ENCODE measurements around the gene EML3. TPM values are rescaled to one million over a fixed set of nuclear protein-coding genes. Genes with fewer than 3 reads are reported as not detected.

Gene EML3
- total and polyA plus RNA-seq, 2 of the 13 experiments (the other 11 are each of a cell fraction or from before 2014, with no cell fraction given), result 10.6 to 12.3 TPM

DNA sequence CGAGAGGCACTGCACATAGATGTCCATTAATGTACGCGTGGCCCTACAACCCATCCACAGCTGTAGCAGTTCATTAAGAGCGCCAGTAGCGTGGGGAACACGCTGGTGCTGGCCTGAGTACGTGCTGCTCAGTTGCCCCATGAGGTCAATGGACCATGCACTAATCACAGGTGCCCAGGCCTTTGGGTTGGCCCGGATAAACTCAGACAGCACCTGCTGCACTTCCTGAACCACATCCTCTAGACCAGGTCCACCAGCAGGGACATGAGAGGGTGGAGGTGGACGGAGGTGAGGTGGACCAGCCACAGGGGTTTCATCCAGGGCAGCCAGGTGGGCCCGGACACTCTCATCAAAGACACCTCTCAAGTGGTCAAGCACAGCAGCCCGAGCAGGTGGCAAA, 36.9 kb upstream of the EML3 start (continued):
- TF ChIP-seq, protein P1, sequence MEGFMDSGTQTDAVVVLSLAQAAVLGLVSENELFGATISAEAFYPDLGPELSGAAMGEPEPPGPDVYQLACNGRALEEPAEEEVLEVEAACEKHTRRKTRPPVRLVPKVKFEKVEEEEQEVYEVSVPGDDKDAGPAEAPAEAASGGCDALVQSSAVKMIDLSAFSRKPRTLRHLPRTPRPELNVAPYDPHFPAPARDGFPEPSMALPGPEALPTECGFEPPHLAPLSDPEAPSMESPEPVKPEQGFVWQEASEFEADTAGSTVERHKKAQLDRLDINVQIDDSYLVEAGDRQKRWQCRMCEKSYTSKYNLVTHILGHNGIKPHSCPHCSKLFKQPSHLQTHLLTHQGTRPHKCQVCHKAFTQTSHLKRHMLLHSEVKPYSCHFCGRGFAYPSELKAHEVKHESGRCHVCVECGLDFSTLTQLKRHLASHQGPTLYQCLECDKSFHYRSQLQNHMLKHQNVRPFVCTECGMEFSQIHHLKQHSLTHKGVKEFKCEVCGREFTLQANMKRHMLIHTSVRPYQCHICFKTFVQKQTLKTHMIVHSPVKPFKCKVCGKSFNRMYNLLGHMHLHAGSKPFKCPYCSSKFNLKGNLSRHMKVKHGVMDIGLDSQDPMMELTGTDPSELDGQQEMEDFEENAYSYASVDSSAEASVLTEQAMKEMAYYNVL (CRISPR knock-in tag; IDR thresholded peaks at IDR 0.05; ENCODE audit: borderline replicate concordance), result no peak
- no peak for TF ChIP-seq ZNF629 (CRISPR knock-in tag; conservative IDR thresholded peaks at IDR 0.05)
- TF ChIP-seq, protein P2, sequence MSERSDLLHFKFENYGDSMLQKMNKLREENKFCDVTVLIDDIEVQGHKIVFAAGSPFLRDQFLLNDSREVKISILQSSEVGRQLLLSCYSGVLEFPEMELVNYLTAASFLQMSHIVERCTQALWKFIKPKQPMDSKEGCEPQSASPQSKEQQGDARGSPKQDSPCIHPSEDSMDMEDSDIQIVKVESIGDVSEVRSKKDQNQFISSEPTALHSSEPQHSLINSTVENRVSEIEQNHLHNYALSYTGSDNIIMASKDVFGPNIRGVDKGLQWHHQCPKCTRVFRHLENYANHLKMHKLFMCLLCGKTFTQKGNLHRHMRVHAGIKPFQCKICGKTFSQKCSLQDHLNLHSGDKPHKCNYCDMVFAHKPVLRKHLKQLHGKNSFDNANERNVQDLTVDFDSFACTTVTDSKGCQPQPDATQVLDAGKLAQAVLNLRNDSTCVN (CRISPR knock-in tag; IDR thresholded peaks at IDR 0.05; ENCODE audit: borderline replicate concordance), result no peak
- TF ChIP-seq, protein P3, sequence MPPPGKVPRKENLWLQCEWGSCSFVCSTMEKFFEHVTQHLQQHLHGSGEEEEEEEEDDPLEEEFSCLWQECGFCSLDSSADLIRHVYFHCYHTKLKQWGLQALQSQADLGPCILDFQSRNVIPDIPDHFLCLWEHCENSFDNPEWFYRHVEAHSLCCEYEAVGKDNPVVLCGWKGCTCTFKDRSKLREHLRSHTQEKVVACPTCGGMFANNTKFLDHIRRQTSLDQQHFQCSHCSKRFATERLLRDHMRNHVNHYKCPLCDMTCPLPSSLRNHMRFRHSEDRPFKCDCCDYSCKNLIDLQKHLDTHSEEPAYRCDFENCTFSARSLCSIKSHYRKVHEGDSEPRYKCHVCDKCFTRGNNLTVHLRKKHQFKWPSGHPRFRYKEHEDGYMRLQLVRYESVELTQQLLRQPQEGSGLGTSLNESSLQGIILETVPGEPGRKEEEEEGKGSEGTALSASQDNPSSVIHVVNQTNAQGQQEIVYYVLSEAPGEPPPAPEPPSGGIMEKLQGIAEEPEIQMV (CRISPR knock-in tag; IDR thresholded peaks at IDR 0.05; ENCODE audit: low read depth), result no peak

DNA sequence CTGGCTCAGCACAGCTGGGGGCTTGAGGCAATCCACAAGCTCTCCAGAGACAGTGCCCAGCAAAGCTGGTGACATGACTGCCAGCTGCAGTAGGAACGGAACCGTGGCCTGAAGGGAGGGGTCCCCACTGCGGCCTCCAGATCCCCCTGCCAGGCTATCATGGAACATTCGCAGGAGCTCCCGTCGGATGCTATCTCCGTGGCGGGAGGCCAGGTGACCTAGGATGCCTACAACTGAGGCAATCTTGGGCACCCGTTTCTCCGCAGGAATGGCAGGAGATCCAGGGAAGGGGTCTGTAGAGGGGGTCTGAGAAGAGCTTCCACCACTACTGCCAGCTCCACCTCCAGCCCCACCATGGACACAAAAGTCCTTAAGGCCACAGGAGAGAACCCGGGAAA, 36.4 kb upstream of the EML3 start:
- H2AFZ ChIP-seq (ENCODE audit: low read length), result no peak overlapping the region
- no peak for ATAC-seq
- H3K4me1 ChIP-seq (ENCODE audit: insufficient read depth, low read length), result peaks cover 43% of the 10 kb centered on the region
- H3K36me3 ChIP-seq (replicated peaks in 1 of 2; ENCODE audit: control insufficient read depth in 1 of 2, insufficient read depth in 2 of 2, low read length in 2 of 2), result peaks cover 4 to 20% of the 10 kb centered on the region in 2 experiments; a peak in 3 of 5 replicates
- H3K4me3 ChIP-seq (replicated peaks in 1 of 3; ENCODE audit: insufficient read depth in 1 of 3, low read depth in 2 of 3, low read length in 3 of 3), result no peak overlapping the region
- no peak overlapping the region for H3K4me2 ChIP-seq (ENCODE audit: low read depth, low read length)
- in situ Hi-C loops (cut with HindIII; ENCODE audit: extremely low pct_ligation_motif_present, low pct_unique_long_range_greater_than_20kb) (no loop called here), intact Hi-C loops (cut with micrococcal nuclease; ENCODE audit: unreplicated experiment) (no loop called here)
- H4K20me1 ChIP-seq (ENCODE audit: insufficient read depth, low read length), result peaks cover 8% of the 10 kb centered on the region
- peaks cover 43% of the 10 kb centered on the region for H3K79me2 ChIP-seq (ENCODE audit: insufficient read depth, low read length)
- no peaks in the 10 kb centered on the region for H3K27me3 ChIP-seq (ENCODE audit: control insufficient read depth in 1 of 2, insufficient read depth in 2 of 2, low read length in 2 of 2)
- BruUV-seq (replicated peaks), result no TSS peak
- ChIA-PET CTCF (ENCODE audit: low intra/inter-chr PET ratio, low total read pairs) (no interaction called here), POLR2A (interaction anchor here (0.9 to 5.0 kb wide), 7 partner anchors 16 to 224 kb away, joined by 3 to 53 read pairs (median 4); partner anchors contain the start of genes B3GAT3, C11orf98, CSKMT and EEF1G)
- H3K27ac ChIP-seq (ENCODE audit: extremely low read length, insufficient read depth, low read length), result no peak overlapping the region
- DNase-seq (ENCODE audit: low spot score), result no peak
- no peak overlapping the region for H3K9ac ChIP-seq (ENCODE audit: insufficient read depth, low read depth, low read length)
- TF ChIP-seq, protein P4, sequence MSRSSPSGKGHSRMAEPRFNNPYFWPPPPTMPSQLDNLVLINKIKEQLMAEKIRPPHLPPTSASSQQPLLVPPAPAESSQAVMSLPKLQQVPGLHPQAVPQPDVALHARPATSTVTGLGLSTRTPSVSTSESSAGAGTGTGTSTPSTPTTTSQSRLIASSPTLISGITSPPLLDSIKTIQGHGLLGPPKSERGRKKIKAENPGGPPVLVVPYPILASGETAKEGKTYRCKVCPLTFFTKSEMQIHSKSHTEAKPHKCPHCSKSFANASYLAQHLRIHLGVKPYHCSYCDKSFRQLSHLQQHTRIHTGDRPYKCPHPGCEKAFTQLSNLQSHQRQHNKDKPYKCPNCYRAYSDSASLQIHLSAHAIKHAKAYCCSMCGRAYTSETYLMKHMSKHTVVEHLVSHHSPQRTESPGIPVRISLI (CRISPR knock-in tag; IDR thresholded peaks at IDR 0.05; ENCODE audit: borderline replicate concordance), result no peak
- TF ChIP-seq ZNF33A (CRISPR knock-in tag; IDR thresholded peaks at IDR 0.05; ENCODE audit: borderline replicate concordance), result no peak
- TF ChIP-seq ZNF550 (CRISPR knock-in tag; IDR thresholded peaks at IDR 0.05; ENCODE audit: borderline replicate concordance), result no peak
- TF ChIP-seq AGO2 (optimal IDR thresholded peaks at IDR 0.05; ENCODE audit: low read depth, low read length), result peak; percentile 3
- TF ChIP-seq, protein P5, sequence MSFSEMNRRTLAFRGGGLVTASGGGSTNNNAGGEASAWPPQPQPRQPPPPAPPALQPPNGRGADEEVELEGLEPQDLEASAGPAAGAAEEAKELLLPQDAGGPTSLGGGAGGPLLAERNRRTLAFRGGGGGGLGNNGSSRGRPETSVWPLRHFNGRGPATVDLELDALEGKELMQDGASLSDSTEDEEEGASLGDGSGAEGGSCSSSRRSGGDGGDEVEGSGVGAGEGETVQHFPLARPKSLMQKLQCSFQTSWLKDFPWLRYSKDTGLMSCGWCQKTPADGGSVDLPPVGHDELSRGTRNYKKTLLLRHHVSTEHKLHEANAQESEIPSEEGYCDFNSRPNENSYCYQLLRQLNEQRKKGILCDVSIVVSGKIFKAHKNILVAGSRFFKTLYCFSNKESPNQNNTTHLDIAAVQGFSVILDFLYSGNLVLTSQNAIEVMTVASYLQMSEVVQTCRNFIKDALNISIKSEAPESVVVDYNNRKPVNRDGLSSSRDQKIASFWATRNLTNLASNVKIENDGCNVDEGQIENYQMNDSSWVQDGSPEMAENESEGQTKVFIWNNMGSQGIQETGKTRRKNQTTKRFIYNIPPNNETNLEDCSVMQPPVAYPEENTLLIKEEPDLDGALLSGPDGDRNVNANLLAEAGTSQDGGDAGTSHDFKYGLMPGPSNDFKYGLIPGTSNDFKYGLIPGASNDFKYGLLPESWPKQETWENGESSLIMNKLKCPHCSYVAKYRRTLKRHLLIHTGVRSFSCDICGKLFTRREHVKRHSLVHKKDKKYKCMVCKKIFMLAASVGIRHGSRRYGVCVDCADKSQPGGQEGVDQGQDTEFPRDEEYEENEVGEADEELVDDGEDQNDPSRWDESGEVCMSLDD (CRISPR knock-in tag; IDR thresholded peaks at IDR 0.05; ENCODE audit: borderline replicate concordance), result no peak
- 0 out of 2 replicates have a peak, but pooled peaks have one; percentile 21 for TF ChIP-seq ZC3H13 (CRISPR knock-in tag; IDR thresholded peaks at IDR 0.05)
- FAIRE-seq, result no peak
- 93% methylated on average over 8 of the region's 11 CpGs for WGBS (ENCODE audit: low lambda C conversion rate)
- no peaks in the 10 kb centered on the region for H3K9me3 ChIP-seq (ENCODE audit: low read length)

Measured in HepG2 (cell line).